DMS 273 (cell line): Measurements from ENCODE around the gene MCRIP1.
"Not testable (repeated sequence)": the region's sequence is repeated elsewhere in the genome, so short reads cannot be mapped to it uniquely, and the experiment has no call there.

Experiments
- DNase-seq: peaks from one replicate; lab custom pipeline; 2025; ENCODE audit not compliant: unreplicated experiment; lab: John Stamatoyannopoulos, UW

MCRIP1 gene

GRCh38 chr17:81842725-81843504, 9.8 kb upstream of the MCRIP1 start:
- peak; percentile 62 for DNase-seq

GRCh38 chr17:81842378-81842724, 9.3 kb upstream of the MCRIP1 start:
- DNase-seq, result no peak

GRCh38 chr17:81841866-81842265, 8.8 kb upstream of the MCRIP1 start:
- DNase-seq, result no peak

- peak; percentile 48 for DNase-seq
These were observed 8.0 kb upstream of the MCRIP1 start for GRCh38 chr17:81840826-81841778.

- DNase-seq, result not testable (repeated sequence)
These were observed 7.0 kb upstream of the MCRIP1 start for GRCh38 chr17:81840059-81840458.

- no peak for DNase-seq
These were observed 6.2 kb upstream of the MCRIP1 start for GRCh38 chr17:81839301-81839700.

- DNase-seq, result no peak
These were observed 5.7 kb upstream of the MCRIP1 start for GRCh38 chr17:81838753-81839255.

- DNase-seq, result no peak
These were observed 4.5 kb upstream of the MCRIP1 start for GRCh38 chr17:81837641-81838040.

- no peak for DNase-seq
These were observed 1.8 kb upstream of the MCRIP1 start, which contains the start of gene PPP1R27 for GRCh38 chr17:81834831-81835267. PPP1R27 (minus strand) TSS chr17:81835050; CDS start chr17:81834953, 97 bp downstream.

GRCh38 chr17:81833921-81834830, 1.1 kb upstream of the MCRIP1 start:
- DNase-seq, result no peak

GRCh38 chr17:81832608-81833159, 407 bp downstream of the MCRIP1 start:
- DNase-seq, result peak; percentile 75

- peak; percentile 40 for DNase-seq
These were observed 1.0 kb downstream of the MCRIP1 start for GRCh38 chr17:81831957-81832607.

GRCh38 chr17:81831563-81831956, 1.5 kb downstream of the MCRIP1 start:
- DNase-seq, result no peak

GRCh38 chr17:81829858-81830257, 3.2 kb downstream of the MCRIP1 start:
- no peak for DNase-seq

- DNase-seq, result no peak
These were observed 4.4 kb downstream of the MCRIP1 start for GRCh38 chr17:81828656-81829055.

- no peak for DNase-seq
These were observed 7.1 kb downstream of the MCRIP1 start for GRCh38 chr17:81825841-81826466.

GRCh38 chr17:81824595-81824994, 8.5 kb downstream of the MCRIP1 start:
- DNase-seq, result no peak

GRCh38 chr17:81823820-81824550, 9.1 kb downstream of the MCRIP1 start:
- no peak for DNase-seq
